Activated T-helper 9 cell treated with anti-CD3 and anti-CD28 coated beads, Interleukin-2, amount 50 U/mL, for 16 hours (primary cell): ENCODE data around the gene EIPR1.
A peak's percentile ranks its signal among the peaks of the same experiment; 100 is the strongest.

Source experiments
- DNase-seq: peaks from one replicate; pipeline ENCODE4 v3.0.0-alpha.2; 2020; ENCODE audit warnings: low read depth

Gene EIPR1

DNA sequence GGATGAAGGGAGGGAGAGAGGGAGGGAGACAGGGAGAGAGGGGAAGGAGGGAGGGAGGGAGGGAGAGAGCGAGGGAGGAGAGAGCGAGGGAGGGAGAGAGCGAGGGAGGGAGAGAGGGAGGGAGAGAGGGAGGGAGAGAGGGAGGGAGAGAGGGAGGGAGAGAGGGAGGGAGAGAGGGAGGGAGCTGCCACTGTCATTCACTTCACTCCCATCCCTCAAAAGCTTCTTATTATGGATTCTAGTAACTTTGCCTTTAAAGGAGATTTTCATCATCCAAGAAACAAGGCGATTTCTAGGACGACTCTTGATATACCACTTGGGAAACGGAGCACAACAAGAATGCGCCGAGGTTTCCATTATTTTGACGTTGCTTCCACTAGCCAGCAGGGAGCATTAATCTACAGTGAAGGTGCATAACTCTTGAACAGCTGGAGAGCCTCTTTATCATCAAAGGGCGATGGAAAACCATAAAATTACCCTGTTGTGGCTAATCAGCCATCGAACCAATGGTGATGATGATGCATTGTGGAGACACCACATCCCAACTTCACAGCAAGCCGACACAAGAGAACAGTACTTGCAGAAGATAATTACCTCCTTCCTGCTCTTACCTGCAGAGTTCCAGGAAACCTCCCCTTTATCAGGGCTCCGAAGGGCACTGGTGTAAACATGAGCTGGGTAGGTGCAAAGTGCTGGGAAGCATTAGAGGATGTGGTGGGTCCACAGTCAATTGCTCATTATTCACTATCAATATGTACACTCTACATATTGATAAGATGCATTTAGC, 130.5 kb downstream of the EIPR1 start:
- DNase-seq = no peak

DNA sequence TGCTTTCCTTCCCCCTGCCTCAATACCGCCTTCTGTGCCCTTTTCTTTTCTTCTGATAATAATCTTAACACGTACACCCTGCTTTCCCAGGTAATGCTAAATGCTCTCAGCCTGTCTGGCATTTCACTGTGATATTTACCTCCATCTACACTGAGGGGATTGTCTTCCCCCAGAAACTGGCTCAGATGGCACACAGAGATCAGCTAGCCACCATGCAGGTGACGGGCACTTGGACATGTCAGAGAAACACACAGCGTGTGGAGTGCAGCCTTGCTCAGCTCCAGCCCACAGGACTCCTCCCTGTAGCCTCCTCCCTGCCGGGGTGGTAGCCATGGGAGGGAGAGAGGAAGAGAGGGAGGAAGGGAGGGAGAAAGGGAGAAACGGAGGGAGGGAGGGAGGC, 131.2 kb downstream of the EIPR1 start:
- no peak for DNase-seq

DNA sequence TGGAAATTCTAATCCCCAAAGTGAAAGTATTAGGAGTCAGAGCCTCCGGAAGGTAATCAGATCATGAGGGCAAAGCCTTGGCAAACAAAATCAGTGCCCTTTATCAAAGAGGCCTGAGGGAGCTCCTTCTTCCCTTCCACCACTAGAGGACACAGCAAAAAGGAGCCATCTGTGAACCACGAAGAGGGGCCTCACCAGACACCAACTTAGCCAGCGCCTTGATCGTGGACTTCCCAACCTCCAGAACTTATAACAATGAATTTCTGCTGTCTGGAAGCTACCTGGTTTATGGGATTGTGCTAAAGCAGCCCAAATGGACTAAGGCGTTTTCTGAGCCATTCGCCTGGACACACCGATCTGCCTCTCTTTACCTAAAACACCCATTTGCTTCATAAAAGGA, 133.1 kb downstream of the EIPR1 start:
- DNase-seq = no peak

DNA sequence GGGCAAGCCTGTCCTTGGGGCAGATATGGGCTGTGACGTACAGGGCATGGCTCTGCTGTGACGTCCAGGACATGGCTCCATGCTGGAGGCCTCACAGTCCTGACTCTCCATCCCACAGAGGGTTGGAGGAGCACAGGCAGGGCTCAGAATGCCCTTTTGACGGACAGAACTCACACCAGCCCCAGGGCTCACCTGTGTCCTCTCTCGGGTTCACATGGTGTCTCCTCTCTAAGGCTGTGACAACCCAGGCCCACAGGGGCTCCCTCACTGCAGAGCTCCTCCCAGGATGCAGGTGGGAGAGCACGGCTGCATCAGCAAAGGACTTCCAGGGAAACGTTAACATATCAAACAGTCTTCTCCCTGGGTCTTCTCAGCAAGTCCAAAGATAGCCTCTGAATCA, 133.8 kb downstream of the EIPR1 start:
- DNase-seq = no peak

DNA sequence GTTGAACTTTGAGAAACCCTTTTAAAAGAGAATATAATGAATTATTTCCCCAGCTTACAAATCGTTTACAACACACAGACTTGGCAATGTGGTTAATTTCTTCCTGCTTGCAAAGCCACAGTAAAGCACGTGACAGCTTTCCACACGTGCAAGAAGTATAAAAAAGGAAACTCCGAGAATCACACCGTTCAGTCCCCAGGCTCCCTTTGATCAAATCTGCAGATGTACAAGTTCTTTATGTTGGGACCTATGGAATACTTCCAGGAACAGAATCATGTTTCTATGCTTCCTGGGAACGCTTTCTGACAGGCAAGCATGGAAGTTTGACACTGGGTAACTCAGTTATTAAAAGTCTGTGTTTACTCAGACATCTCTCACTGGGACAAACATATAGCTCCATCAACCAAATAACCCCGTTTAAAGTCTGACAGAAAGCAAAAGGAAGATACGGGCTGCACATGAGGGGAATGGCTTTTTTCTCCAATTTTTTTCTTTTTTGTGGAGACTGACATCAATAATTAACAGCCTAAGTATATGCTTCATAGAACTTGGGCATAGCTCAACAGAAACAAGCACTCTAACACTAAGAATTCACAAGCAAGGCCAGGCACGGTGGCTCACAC, 134.8 kb downstream of the EIPR1 start:
- DNase-seq = no peak

DNA sequence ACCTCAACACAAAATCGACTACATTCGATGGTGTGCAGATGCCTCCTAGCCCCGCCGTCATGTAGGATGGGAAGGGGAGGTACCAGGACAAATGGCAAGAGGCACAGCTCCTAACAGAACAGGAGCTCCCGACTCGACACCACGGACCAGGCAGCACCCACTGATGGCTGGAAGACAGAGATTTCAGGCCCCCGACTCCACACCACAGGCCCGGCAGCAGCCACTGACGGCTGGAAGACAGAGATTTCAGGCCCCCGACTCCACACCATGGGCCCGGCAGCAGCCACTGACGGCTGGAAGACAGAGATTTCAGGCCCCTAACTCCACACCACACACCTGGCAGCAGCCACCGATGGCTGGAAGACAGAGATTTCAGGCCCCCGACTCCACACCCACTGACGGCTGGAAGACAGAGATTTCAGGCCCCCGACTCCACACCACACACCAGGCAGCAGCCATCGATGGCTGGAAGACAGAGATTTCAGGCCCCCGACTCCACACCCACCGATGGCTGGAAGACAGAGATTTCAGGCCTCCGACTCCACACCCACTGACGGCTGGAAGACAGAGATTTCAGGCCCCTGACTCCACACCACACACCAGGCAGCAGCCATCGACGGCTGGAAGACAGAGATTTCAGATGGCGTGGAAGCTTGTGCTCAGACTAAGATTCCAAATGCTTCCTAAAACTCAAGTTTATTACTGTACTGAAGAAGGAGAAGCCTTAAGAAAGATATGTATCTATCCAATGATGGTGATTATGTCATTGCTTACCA, 135.5 kb downstream of the EIPR1 start:
- DNase-seq = no peak

DNA sequence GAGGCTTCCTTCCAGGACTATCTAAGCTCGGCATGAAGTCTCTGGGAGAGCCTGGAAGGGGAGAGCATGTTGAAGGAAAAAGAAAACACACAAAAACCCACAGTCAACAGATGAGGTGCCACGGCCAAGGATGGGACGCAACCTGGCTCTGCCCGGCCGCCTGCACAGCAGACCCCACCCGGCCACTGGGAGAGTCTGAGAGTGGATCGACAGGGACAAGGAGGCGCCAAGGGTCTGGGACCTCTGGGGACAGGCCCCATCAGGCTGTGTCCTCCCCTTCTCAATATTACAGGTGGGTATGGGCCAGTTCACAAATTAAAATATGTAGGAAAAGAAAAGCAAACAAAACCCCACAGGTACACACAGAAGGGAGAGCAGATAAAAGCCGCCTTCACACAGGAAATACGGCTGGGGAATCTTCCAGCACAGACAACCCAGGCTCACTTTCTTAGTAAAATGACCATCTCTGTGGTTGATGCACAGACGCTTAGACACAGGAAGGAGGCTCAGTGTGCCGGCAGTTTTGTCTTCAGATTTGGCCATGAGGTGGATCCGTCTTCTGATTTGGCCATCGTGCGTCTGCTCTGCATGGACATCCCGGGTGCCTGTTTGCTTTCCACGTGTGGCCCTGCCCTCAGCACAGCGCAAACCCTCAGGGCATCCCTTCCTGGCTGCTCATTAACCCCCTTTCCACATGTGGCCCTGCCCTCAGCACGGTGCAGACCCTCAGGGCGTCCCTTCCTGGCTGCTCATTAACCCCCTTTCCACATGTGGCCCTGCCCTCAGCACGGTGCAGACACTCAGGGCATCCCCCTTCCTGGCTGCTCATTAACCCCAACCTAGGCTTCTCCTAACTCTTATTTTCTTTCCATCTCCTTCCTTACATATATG, 138.4 kb downstream of the EIPR1 start:
- DNase-seq = no peak

DNA sequence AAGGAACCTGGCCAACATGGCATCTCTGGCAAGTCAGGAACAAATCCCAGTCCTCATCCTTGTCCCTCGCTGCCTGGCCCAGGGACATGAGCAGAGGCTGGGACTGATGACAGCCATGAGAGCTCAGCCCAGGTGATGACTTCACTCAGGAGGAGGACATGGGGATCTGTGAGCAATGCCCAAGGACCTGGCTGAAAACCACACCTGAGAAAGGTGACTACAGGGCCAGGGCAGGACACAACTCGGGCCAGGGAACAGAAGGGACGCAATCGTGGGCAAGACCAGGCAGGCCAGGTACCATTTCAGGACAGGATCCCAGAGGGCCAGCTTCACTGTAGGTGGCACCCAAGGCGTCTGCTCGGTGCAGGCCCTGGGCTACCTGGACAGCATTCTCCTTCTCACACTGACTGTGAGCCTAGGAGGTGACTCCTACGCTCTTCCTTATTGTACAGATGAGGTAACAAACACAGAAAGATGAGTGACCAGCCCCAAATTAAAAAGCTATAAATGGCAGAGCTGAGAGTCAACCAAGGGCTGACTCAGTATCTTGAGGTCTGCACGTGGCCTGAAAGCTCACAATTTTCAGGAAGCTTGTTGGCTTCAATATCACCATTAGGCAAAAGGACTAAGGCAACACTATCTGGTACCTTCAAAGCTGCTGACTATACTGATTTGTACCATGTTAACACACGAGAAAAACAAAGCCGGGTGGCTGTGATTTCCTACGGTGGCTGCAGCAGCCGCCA, 141.1 kb downstream of the EIPR1 start:
- no peak for DNase-seq

DNA sequence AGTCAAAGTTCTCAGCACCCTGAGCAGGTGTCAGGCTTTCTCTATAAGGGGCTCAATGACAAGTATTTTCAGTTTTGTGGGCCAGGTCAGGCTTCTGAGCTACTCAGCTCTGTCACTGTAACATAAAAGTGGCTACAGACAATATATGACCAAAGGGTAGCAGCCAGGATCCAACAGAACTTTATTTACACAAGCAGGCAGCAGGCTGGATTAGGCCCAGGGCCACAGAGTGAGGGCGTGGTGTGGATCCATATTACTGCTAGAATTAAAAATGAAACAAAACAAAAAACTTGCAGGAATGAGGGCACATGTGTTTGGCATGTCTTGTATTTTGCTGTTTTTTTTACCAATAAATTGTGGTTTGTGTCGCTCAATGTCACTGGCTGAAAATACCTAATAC, 143.7 kb downstream of the EIPR1 start:
- no peak for DNase-seq

DNA sequence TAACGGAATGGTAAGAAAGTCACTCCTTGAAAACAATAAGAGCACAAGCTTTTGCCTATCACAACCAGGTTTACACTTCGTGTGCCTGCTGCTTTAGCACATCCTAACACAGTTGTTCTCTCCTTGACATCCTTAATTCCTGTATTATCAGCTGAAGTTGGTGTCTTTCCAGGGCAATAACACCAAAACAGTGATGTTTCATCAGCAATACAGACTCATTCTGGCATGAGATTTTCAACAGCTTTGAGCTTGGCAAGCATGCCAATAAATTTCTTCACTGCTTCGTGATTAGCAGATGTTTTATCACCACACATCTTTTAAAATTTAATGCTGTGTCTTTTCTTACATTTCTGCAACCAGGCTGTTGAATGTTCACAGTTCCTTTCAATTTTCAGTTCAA, 148.4 kb downstream of the EIPR1 start:
- no peak for DNase-seq

DNA sequence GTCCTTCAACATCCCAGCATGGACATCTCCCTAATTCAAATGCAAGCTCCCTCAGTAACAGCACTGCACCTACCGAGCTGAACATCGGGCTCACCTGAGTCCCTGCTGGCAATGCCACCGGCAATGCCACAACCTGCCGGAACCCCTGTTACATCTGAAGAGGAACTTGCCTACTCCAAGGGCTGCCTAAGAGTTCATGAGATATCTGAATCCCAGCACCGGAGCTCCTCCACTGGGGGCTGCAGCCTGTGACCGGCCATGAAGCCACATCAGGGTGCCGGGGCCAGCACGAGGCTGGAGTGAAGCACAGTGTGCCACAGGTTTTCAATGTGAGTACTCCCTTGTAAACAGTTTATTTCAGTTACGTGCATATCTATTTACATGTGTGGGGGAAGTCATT, 152.9 kb downstream of the EIPR1 start:
- DNase-seq = no peak

DNA sequence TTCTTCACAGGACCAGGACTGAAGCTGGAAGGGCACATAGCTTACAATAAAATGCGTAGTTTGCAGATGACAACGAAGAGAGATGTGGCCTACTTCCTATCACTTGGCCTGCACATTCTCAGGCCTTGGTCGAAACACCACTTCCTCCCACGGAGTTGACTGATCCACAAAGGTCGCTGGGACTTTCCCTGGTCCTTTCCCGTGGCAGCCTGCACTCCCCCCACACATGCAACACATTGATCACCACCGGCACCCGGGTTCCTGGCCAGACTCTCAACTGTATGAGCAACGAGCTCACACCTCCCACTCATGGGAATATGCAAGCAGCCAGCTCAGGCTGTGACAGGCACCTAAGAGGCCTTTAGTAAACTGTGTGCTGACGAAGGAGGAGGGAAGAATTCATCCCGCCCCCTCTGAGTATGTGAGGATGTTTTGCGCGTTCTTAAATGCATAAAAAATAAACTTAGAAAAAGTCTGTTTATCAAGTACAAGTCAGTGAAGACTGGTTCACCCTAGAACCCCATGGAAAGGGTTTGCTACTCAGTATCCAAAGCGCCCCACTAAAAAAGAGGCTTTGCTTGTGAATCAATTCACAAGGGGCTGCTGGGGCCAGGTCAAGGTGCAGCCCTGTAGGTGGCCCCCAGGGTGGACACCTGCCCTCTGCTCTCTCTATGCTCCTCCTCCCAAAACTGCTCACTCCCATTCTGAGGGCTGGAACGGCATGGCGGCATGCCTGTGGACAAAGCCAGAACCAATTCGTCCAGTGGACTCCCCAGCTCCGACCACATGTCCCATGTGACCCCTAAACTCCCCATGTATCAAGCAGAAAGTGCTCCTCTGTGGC, 154.3 kb downstream of the EIPR1 start:
- DNase-seq = peak; percentile 85

DNA sequence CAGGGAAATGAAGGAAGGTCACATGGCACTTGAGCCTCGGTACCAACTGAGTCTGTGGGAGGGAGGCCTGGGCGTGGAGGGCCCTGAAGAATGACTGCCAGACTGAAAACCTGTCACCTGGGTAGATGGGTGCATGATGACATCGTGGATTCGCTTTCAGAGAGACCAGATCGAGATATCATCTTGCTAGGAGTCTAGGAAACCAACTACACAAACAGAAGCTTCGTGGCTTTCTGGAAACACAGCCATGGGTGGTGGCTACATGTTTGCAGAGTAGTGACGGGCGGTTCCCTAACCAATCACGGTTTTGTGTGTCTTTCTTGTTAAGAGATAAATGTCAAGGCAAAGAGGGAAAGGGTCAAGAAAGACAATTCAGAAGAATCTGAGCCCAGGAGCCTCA, 155.0 kb downstream of the EIPR1 start:
- peak; percentile 59 for DNase-seq

DNA sequence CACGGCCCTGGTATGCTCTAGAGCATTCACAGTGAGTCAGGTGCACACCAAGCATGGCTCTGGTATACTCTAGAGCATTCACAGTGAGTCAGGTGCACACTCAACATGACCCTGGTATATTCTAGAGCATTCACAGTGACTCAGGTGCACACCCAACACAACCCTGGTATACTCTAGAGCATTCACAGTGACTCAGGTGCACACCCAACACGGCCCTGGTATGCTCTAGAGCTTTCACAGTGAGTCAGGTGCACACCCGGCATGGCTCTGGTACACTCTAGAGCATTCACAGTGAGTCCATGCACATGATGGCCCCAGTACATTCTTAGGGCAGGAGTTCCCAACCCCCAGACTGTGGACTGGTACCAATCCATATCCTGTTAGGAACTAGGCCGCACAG, 158.1 kb downstream of the EIPR1 start:
- DNase-seq = no peak

DNA sequence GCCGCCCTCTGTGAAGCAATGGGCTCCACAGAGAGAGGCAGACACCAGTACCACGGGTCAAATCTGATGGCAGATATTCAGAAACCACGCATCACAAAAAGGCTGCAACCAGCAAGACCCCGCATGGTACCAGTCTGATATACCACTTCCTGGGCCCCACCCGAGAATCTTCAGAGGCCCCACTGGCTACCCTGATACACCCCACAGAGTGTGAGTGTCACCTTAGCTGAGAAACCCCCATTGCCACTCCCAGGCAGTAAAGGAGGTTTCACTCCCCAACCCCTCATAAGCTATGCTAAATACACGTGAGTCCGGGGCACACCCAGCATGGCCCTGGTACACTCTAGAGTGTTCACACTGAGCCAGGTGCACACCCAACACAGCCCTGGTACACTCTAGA, 160.0 kb downstream of the EIPR1 start:
- DNase-seq = no peak

DNA sequence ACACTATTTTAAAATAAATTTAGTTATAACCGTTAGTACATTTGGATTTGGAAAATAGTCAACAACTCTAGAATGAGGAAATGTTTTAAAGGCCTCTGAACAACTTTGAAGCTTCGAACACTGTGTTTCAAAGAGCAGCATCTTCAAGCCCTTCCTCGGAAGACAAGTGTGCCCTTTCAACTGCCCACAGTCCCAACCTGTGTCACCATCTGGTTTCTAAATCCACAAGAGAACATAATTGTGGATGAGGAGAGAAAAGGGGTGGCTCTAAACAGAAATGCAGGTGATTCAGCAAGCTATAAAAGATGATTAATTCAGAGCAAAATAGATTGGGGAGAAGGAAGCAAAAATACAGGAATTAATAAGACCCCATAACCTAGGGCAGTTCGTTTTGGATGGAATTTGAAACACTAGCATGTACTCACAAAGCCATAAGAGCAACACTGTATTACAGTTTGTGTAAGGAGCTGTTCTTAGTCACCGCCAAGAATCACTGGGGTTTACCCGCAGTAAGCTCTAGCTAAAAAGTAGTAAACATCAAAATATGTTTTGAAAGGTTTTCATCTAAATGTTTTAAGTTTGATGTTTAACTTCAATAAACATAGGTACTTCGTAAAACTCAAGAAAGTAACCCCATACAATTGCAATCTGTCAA, 160.7 kb downstream of the EIPR1 start:
- DNase-seq = no peak

DNA sequence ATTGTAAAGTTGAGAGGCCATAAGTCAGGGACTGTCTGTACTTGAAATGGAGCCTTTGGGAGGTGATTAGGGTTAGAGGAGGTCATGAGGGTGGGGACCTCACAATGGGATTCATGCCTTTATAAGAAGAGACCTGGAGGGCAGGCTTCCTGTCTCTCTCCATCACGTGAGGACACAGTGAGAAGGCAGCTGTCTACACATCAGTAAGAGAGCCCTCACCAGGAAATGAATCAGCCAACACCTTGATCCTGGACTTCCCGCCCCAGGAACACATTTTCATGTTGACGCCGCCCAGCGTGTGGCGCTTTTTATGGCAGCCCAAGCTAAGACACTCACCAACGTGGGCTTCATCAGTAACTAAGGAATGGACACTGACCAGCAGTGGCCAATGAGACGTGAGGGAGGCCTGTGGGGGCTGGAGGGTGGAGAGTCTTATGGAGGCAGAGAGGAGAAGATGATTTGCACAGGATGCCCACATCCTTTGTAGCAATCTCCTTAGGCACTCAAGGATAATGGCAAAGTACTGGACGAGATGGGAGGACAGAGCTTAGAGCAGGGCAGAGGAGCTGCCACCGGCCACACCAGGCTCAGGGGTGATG, 162.7 kb downstream of the EIPR1 start:
- DNase-seq = no peak

DNA sequence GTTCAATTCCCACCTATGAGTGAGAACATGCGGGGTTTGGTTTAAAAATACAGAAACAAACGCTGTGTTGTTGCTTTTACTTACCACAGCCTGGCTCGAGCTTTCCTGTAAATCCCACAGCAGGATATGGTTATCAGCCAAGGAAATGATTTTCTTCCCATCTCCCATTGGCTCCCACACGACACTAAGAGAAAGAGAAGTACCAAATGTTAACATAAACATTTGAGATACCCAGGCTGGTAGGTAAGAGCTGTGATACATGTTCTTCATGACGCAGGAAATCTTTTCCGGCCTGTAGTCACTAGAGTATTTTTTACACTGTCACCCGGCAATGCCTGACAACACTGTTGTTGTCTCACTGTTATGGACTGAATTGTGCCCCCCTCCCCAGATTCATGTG, 163.6 kb downstream of the EIPR1 start:
- no peak for DNase-seq

DNA sequence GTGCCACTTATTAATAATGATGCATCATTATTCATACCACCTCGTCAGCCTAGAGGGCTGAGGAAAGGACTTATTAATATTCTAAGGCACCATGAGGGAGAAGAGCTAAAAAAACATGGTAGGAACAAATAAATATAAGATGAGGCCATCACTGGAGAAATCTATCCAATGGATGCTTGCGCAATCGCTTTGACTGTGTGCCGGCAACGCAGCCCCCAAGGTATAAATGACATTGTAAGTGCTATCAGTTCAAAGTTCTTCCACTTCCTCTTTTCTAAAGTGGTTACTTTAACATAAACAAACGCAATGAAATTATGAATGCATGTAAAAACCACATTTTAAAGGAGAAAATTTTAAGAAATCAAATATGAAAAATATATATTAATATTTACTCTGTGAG, 164.6 kb downstream of the EIPR1 start:
- DNase-seq = no peak

DNA sequence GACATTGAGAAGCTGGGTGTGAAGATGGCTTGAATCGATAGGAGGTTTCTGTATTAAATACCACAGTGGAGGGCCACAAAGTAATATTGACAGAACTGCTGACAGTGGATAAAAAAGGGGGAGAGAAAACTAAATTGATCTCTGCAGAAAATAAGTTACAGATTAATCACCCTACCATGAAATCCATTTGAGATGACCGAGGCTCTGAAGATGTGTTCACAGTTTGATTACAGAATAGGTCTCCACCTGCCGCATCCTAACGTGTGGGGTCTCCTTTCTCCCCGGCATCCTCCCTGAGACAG, 165.6 kb downstream of the EIPR1 start:
- no peak for DNase-seq
